ENCODE measurements around the gene SLC15A1. TPM values are rescaled to one million over a fixed set of nuclear protein-coding genes. Genes with fewer than 3 reads are reported as not detected.

The SLC15A1 gene
- total RNA-seq, 2 experiments from 2014 or later: not detected

GRCh38 chr13:98668155-98668554, 84.3 kb downstream of the SLC15A1 start:
- H3K9me3 ChIP-seq (ENCODE audit: control insufficient read depth in 1 of 2, insufficient read depth in 1 of 2, low read length in 2 of 2): no peaks in the 10 kb centered on the region
- H3K36me3 ChIP-seq (ENCODE audit: insufficient read depth, low read length): no peaks in the 10 kb centered on the region
- H3K27me3 ChIP-seq (ENCODE audit: control insufficient read depth in 1 of 2, insufficient read depth in 2 of 2, low read length in 2 of 2): no peaks in the 10 kb centered on the region
- no peak for ATAC-seq (ENCODE audit: poor library complexity)
- Mint-ChIP-seq H3K4me3 (no peak overlapping the region), H3K27me3 (no peaks in the 10 kb centered on the region), H3K36me3 (ENCODE audit: low read depth) (no peaks in the 10 kb centered on the region), H3K27ac (no peak overlapping the region), H3K9me3 (no peaks in the 10 kb centered on the region), H3K4me1 (ENCODE audit: low read depth) (peaks cover 10% of the 10 kb centered on the region)
- intact Hi-C loops (cut with DNase I, micrococcal nuclease): no loop called here
- no peak for DNase-seq
- ChIA-PET POLR2A (no interaction called here), CTCF (no interaction called here)
- no peak overlapping the region for H3K27ac ChIP-seq (ENCODE audit: low read depth in 1 of 2, low read length in 2 of 2)
- no peak for TF ChIP-seq CTCF (IDR thresholded peaks at IDR 0.05)
- H3K4me1 ChIP-seq (ENCODE audit: insufficient read depth, low read length): peaks cover 7% of the 10 kb centered on the region
- H3K4me3 ChIP-seq (ENCODE audit: low read length): no peak overlapping the region

GRCh38 chr13:98665638-98665995, 86.9 kb downstream of the SLC15A1 start:
- Histone ChIP-seq H3K4me1 (ENCODE audit: insufficient read depth, low read length) (peaks cover 3% of the 10 kb centered on the region), H3K27ac (ENCODE audit: low read depth in 1 of 2, low read length in 2 of 2) (no peak overlapping the region), H3K27me3 (ENCODE audit: control insufficient read depth in 1 of 2, insufficient read depth in 2 of 2, low read length in 2 of 2) (no peaks in the 10 kb centered on the region), H3K4me3 (ENCODE audit: low read length) (no peak overlapping the region), H3K36me3 (ENCODE audit: insufficient read depth, low read length) (no peaks in the 10 kb centered on the region), H3K9me3 (ENCODE audit: control insufficient read depth in 1 of 2, insufficient read depth in 1 of 2, low read length in 2 of 2) (no peaks in the 10 kb centered on the region)
- no peak overlapping the region for H3K4me3 Mint-ChIP-seq
- DNase-seq (no peak), ATAC-seq (ENCODE audit: poor library complexity) (no peak)
- no peaks in the 10 kb centered on the region for H3K36me3 Mint-ChIP-seq (ENCODE audit: low read depth)
- H3K27ac Mint-ChIP-seq: no peak overlapping the region
- ChIA-PET POLR2A (interaction anchor here (0.6 kb wide), 1 partner anchor 573 kb away, joined by 3 read pairs; no protein-coding TSS in a partner anchor), CTCF (interaction anchor here (1.4 kb wide), 1 partner anchor 12 kb away, joined by 6 read pairs; no protein-coding TSS in a partner anchor)
- peaks cover 10% of the 10 kb centered on the region for H3K4me1 Mint-ChIP-seq (ENCODE audit: low read depth)
- no peak for TF ChIP-seq CTCF (IDR thresholded peaks at IDR 0.05)
- intact Hi-C loops (cut with DNase I, micrococcal nuclease): no loop called here
- H3K9me3 Mint-ChIP-seq: no peaks in the 10 kb centered on the region
- H3K27me3 Mint-ChIP-seq: no peaks in the 10 kb centered on the region

- Mint-ChIP-seq H3K4me1 (ENCODE audit: low read depth) (peaks cover 10% of the 10 kb centered on the region), H3K9me3 (no peaks in the 10 kb centered on the region), H3K27ac (no peak overlapping the region), H3K4me3 (no peak overlapping the region), H3K36me3 (ENCODE audit: low read depth) (no peaks in the 10 kb centered on the region), H3K27me3 (no peaks in the 10 kb centered on the region)
- Histone ChIP-seq H3K27ac (ENCODE audit: low read depth in 1 of 2, low read length in 2 of 2) (no peak overlapping the region), H3K4me3 (ENCODE audit: low read length) (no peak overlapping the region), H3K36me3 (ENCODE audit: insufficient read depth, low read length) (no peaks in the 10 kb centered on the region), H3K9me3 (ENCODE audit: control insufficient read depth in 1 of 2, insufficient read depth in 1 of 2, low read length in 2 of 2) (no peaks in the 10 kb centered on the region), H3K27me3 (ENCODE audit: control insufficient read depth in 1 of 2, insufficient read depth in 2 of 2, low read length in 2 of 2) (no peaks in the 10 kb centered on the region), H3K4me1 (ENCODE audit: insufficient read depth, low read length) (peaks cover 3% of the 10 kb centered on the region)
- CTCF ChIA-PET: no interaction called here
- no peak for ATAC-seq (ENCODE audit: poor library complexity)
- intact Hi-C loops (cut with DNase I, micrococcal nuclease): no loop called here
- no peak for TF ChIP-seq CTCF (IDR thresholded peaks at IDR 0.05)
- no peak for DNase-seq
- POLR2A ChIA-PET: interaction anchor here (0.6 kb wide), 1 partner anchor 573 kb away, joined by 3 read pairs; no protein-coding TSS in a partner anchor
Observed at GRCh38 chr13:98664924-98665637, 87.4 kb downstream of the SLC15A1 start.

Measured in CD4-positive, alpha-beta T cell (primary cell).